Hematopoietic multipotent progenitor cell treated with erythropoietin and hydrocortisone succinate and interleukin-3 and kit ligand, for 17 days (in vitro differentiated cells): ENCODE data around the gene MYO1A.
"Not testable (repeated sequence)": the region's sequence is repeated elsewhere in the genome, so short reads cannot be mapped to it uniquely, and the experiment has no call there.

Experiments
- DNase-seq: peaks from one replicate; pipeline ENCODE4 v3.0.0-alpha.2; 2015; ENCODE audit warnings: low spot score

MYO1A gene

DNA sequence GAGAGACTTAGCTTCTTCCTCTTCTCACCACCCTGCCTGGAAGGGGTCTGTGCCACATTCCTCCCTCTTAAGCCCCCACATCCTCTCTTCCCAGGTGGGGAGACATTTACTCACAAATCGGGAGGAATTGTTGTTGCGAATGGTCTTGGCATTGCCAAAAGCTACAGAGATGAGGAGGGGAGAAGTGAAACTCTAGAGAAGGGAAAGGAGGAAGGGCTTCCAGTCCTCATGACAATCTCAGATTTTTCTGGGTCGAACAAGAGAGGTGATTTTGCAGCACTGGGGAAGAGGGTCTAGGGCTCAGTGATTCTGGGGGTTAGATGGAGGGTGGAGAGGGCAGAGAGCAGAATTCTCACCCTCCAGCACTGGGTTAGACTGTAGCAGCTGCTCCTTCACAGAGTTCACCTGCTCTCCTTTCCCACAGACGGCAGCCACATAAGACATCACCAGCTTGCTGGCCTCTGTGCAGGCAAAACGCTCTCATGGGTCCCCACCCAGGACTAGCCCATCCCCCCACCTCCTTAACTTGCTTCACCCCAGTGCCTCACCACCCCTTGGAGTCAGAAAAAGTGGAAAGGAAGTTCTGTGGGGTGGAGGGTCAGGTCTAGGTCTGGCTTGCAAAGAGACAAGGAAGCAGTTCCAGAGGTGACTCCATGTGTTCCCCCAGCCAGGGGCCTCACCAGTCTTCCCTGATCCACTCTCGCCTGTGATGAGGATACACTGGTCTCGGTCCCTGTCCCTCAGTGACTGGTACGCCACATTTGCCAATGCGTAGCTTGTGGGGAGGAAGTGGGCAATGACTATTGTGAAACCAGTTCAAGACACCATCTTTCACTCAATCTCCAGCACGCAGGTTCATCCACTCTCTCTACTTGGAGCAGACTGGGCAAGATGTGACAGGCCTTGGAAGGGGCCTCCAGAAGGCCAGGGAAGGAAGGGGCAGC, 2.7 kb downstream of the MYO1A start:
- DNase-seq: no peak

DNA sequence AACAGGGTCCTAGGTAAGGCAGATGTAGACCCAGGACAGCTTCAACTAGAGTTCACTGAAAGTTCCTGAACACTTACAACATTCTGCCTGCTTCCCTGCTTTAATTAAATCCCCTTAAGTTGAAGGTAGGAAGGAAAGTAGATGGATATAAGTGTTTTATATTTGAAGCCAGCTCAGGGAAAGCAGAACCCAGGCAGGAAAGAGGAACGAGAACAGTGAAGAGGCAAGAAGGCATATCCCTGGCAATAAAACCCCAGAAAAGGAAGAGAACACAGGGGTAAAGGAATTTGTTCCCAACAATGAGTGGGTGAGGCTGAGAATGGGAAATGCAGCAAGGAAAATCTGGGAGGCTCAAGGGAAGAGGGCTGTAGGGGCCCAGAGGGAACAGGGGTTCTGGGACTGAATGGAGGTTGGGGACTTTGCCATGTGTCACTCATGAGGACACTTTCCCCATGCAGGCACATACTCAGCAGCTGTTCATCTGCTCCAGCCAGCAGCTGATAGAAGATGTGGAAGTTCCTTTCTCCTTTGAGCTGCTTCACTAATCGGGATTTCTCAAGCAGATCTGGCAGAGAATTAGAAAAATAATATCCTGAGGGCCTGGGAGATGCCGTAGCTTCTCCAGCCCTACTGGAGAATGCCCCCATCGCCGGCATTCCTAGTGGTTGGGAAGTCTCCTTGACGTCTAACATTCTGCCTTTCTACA, 3.7 kb downstream of the MYO1A start:
- no peak for DNase-seq

DNA sequence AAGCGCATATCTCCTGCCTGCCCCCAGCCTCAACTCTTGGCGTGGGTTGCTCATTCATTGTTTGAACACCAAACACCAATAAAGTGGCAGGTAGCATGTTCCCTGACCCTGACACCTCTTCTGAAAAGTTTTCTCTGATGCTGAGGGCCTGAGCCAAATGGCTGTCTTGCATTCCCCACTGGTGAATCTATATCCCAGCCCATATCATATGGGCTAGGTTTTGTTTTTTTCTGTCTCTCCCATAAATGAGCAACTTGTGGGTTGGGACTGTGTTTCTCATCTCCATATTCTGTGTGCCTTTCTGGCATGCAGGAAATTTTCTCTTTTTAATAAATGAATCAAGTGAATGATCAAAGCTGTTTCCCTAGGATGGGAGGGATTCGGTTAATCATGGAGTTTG, 5.0 kb downstream of the MYO1A start:
- DNase-seq: no peak

DNA sequence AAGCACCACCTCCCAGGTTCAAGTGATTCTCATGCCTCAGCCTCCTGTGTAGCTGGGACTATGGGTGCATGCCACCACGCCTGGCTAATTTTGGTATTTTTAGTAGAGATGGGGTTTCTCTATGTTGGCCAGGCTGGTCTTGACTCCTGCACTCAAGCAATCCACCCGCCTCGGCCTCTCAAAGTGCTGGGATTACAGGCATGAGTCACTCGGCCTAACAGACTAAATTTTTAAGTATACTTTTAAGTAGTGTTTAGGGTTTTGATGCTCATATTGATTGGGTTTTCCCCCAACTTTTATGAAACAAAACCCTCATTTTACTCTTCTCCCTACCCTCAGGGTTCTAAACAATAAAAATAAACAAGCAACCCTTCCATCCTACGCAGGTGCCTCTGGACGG, 5.5 kb downstream of the MYO1A start:
- no peak for DNase-seq

DNA sequence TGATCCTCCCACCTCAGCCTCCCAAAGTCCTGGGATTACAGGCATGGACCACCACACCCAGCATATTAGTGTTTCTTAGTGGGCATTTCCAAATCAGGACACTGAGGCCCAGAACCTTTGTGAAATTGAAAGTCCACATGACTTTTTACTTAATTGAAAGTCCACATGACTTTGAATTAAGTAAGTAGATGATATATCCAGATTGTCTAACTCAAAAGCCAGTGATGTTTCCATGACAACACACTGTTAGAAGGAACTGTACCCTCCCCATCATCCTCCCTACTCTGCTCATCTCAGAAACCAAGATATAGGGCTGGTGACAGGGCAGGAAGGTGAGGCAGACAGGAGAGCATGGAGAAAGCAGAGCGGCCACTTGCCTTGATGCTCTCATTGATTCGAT, 7.2 kb downstream of the MYO1A start:
- DNase-seq: no peak

DNA sequence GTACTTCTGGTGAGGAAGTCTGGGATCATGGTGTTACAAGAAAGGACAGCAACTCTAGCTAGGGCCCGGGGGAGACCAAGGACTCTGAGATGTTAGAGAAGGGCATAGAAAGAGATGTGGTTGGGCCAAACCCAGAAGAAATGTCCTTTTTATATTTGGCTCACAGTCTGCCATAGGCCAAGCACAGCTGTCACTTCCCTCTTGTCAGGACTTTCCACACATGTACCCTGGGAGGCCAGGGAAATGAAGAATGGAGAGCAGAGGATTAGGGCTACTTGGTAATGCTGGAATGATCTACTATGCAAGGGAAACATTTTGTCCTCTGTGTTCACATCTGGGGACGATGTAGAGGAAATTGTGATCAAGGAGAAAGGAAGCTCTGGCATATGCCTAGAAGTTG, 9.2 kb downstream of the MYO1A start:
- DNase-seq: no peak

GRCh38 chr12:57040211-57040610, 9.7 kb downstream of the MYO1A start:
- no peak for DNase-seq

- DNase-seq: peak; percentile 25
Observed at GRCh38 chr12:57039016-57039798, 10.7 kb downstream of the MYO1A start.

DNA sequence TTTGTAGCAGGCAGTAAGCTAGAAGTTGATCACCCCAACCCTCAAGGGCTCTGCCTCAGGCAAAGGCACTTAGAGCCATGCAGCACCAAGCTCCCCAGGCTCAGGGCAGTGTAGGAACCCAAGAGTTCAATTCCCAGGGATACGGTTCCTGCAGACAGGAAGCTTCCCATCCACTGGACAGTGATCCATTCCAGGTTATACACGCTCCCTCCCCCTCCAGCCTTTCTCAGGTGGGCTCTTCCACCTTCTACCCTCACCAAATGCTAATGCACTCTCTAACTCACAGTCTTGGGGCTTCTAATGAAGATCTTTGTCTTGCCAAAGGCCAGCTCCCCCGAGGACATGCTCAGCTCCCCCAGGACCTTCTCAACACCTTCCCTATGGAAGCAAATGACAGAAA, 12.7 kb downstream of the MYO1A start:
- DNase-seq: no peak

DNA sequence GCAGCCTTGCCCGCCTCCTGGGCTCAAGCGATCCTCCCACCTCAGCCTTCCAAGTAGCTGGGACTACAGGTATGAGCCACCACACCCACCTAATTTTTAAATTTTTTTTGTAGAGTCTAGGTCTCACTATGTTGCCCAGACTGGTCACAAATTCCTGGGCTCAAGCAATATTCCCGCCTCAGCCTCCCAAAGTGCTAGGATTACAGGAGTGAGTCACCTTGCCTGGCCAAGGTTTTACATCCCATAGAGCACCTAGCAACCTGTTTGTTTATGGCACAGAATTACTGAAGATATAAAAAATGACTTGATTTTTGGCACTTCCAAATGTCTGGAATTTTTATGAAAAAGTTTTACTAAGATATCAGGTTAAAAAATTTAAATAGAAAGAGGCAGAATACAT, 16.5 kb downstream of the MYO1A start:
- DNase-seq: no peak

DNA sequence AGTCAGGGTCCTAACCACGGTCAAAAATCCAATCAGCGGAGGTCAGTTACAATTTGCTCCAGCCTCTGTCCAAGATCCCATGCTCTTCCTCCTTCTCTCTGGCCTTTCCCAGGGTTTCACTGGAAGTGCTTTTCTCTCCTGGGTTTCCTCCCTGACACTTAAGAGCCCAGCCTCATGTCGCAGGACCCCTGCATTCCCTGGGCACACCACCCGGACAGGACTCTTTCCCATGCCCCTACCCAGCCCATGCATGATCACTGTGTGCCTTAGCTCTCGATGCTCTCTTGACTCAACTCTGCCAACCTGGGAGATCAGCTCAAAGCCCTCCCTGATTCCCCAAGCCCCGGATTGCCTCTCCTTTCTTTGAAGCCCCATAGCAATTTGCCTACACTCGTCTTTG, 18.1 kb downstream of the MYO1A start:
- DNase-seq: no peak

DNA sequence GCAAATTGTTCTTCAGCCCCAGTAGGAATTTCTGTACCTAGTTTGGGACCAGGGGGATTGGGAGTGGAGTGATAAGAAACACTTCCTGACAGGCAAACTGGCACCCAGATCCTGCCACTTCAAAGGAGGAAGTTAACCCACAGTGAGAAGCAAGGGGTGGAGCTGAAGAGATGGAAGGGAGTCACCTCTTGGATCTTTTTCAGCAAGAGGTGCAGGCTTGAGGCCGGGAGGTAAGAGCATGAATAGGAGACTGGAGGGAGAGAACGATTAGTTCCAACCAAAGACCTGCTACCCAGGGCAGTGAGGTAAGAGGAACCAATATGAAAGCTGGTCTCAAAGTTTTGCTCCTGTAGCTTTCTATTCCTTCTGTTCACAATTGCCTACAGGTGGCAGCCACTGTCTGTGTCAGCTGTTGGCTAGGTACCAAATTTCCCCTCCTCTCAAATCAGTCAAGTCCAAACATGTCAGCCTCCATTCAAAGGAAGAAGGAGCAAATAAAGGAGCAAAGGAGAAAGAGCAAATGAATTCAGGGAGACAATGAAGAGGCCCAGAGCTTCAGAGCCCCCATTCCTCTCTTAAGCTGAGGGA, 18.7 kb downstream of the MYO1A start:
- no peak for DNase-seq

DNA sequence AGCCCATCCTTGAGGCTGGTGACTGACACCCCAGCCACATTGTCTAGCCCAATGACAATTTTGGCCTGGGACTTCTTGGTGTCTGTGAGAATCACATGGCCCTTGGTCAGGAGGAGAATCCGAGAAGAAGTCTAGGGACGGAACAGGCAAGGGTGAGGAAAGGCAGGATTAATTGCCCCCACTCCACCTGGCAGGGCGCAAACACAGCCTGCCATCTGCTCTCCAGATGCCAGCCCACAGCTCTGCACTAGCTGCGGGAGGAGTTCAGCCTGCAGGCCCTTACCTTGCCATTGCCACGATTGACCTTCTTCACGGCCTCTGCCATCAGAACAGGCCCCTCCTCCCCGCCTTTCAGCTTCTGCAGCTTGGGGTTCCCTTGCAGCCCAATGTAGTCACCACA, 20.5 kb downstream of the MYO1A start:
- no peak for DNase-seq

DNA sequence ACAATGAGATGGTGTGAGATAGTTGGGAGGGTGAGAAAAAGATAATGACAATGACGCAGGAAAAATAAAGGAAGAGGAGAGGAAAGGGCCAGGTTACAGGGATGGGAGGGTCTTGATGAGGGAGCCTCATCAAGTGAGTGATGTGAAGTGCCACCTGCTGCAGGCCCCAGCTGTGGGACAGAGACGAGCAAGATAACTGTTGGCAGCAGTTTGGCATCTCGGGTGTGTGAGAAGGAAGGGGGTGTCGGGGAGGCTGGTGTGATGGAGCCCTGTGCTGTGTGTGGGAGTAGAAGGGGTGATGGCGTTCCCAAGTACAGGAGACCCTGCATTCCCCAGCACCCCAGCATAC, 22.1 kb downstream of the MYO1A start:
- peak; percentile 13 for DNase-seq

GRCh38 chr12:57027011-57027804, 22.7 kb downstream of the MYO1A start:
- DNase-seq: peak; percentile 7

DNA sequence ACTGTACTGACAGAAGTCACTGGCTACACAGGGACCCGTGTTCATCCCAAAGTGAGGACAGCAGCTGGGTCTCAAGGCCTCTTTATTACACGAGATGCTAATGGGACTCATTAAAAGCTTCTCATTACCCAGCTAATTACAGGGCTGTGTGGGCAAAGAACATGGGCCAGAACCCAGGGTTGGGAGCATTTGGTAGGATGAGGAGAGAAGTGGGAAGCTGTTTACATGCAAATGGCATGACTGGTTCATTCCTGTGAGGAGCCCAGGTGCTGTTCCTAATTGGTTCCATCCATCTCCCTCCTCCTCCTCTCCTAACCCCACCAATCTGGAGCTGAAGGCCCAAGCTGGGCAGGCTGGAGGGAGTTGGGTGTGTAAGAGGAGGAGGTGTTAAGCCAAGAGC, 24.7 kb downstream of the MYO1A start:
- DNase-seq: no peak

DNA sequence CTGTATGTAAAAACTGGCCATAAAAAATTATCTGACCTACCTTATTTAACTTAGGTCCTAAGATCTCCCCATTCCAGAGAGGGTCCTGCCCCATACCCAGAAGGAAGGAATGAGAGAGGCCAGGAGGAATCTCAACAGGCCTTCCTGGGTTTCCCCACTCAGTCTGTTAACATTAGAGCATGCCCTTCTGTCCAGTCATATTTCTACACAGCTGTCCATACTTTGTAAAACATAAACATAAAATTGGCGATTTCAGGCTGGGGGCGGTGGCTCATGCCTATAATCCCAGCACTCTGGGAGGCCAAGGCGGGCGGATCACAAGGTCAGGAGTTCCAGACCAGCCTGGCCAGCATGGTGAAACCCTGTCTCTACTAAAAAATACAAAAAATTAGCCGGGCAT, 27.6 kb downstream of the MYO1A start:
- not testable (repeated sequence) for DNase-seq

- DNase-seq: no peak
Observed at GRCh38 chr12:57019983-57020719, 29.8 kb downstream of the MYO1A start.

- DNase-seq: no peak
Observed at GRCh38 chr12:57018906-57019305, 31.0 kb downstream of the MYO1A start.

- not testable (repeated sequence) for DNase-seq
Observed at GRCh38 chr12:57018353-57018752, 31.6 kb downstream of the MYO1A start.

GRCh38 chr12:57016348-57016747, 33.6 kb downstream of the MYO1A start, which contains the start of gene TAC3:
TAC3 (minus strand) TSS chr12:57016529; CDS start chr12:57015797, 732 bp downstream.
- DNase-seq: no peak
